NCI-H1930 (cell line): ENCODE measurements around the gene AVP.
A peak's percentile ranks its signal among the peaks of the same experiment; 100 is the strongest.

ENCODE experiments used
- DNase-seq, 2 experiments: peaks; one replicate each; lab custom pipeline; 2025; lab: John Stamatoyannopoulos, UW

AVP gene

GRCh38 chr20:3047486-3048419 lies 36.8 kb downstream of the AVP start:
- DNase-seq, result no peak

- no peak for DNase-seq
Observed at GRCh38 chr20:3046677-3047462, 37.7 kb downstream of the AVP start.

- DNase-seq, result peak; percentile 79 to 84
Observed at GRCh38 chr20:3045816-3046676, 38.5 kb downstream of the AVP start, which contains the start of gene MRPS26. Gene MRPS26, plus strand, starts transcription at chr20:3046052. Its CDS starts 17 bp downstream, at chr20:3046069.

- peak; percentile 69 to 79 for DNase-seq
Observed at GRCh38 chr20:3045042-3045815, 39.3 kb downstream of the AVP start.

GRCh38 chr20:3044336-3044965 lies 40.1 kb downstream of the AVP start:
- DNase-seq, result no peak

GRCh38 chr20:3043322-3043721 lies 41.2 kb downstream of the AVP start, which contains the start of gene GNRH2:
Gene GNRH2, plus strand, starts transcription at chr20:3043622. Its CDS starts 793 bp downstream, at chr20:3044415.
- no peak for DNase-seq

- no peak for DNase-seq
Observed at GRCh38 chr20:3042625-3043024, 41.9 kb downstream of the AVP start.

- no peak for DNase-seq
Observed at GRCh38 chr20:3041854-3042409, 42.6 kb downstream of the AVP start.

GRCh38 chr20:3040086-3040485 lies 44.4 kb downstream of the AVP start:
- no peak for DNase-seq

- no peak for DNase-seq
Observed at GRCh38 chr20:3039426-3039825, 45.1 kb downstream of the AVP start.

GRCh38 chr20:3038454-3038853 lies 46.1 kb downstream of the AVP start:
- no peak for DNase-seq

GRCh38 chr20:3037654-3038053 lies 46.9 kb downstream of the AVP start:
- DNase-seq, result no peak

- no peak for DNase-seq
Observed at GRCh38 chr20:3032624-3033023, 51.9 kb downstream of the AVP start.
